B cell (primary cell): Measurements from ENCODE around the gene KRTAP10-1. TPM values are rescaled to one million over a fixed set of nuclear protein-coding genes. Genes with fewer than 3 reads are reported as not detected.
"Not testable (repeated sequence)": the region's sequence is repeated elsewhere in the genome, so short reads cannot be mapped to it uniquely, and the experiment has no call there.

ENCODE experiments used
- ATAC-seq: fragments of 200-7000 bp; cut with Tn5 transposase; one replicate; pipeline ENCODE4 v1.10.0; 2021; ENCODE audit warnings: low read depth, mild to moderate bottlenecking, moderate number of reproducible peaks, moderate library complexity
- CTCF ChIA-PET: fragments of 350-600 bp; sonication (Branson Sonifier 250); formaldehyde crosslinking; loops from one replicate; lab custom pipeline; 2021; ENCODE audit warnings: antibody characterized with exemption, inconsistent platforms; lab: Charles Lee
- POLR2A ChIA-PET: fragments of 350-600 bp; sonication (Branson Sonifier 250); formaldehyde crosslinking; loops from one replicate; lab custom pipeline; 2021; ENCODE audit warnings: antibody characterized with exemption; lab: Charles Lee
- DNase-seq: peaks from one replicate; pipeline ENCODE4 v3.0.0; 2013
- H2AFZ ChIP-seq: 2 replicates; pipeline ENCODE4 v1.6.1; 2012; ENCODE audit warnings: mild to moderate bottlenecking, low read depth, low read length; ENCODE audit not compliant: insufficient read depth, poor library complexity, severe bottlenecking
- H3K27ac ChIP-seq, 2 donors: 1 replicate in 1 of 2; 2 replicates in 1 of 2; pipeline ENCODE4 v1.5.1; 2012 to 2013; ENCODE audit warnings: low read length in 2 of 2, mild to moderate bottlenecking in 2 of 2, moderate library complexity in 1 of 2
- H3K27me3 ChIP-seq, 4 experiments: fragments of 200-600 bp in 1 of 4; sonication (generic) in 1 of 4; replicated peaks in 1 of 4; 1 replicate in 2 of 4; 2 replicates in 2 of 4; pipeline versions ENCODE4 v1.6.1 to v1.7.0; 2013 to 2016; ENCODE audit warnings: low read length in 3 of 4, mild to moderate bottlenecking in 2 of 4, mixed read lengths in 1 of 4, moderate library complexity in 1 of 4; ENCODE audit not compliant: insufficient read depth in 4 of 4, control insufficient read depth in 3 of 4; ENCODE audit errors: control extremely low read depth in 1 of 4
- H3K36me3 ChIP-seq, 2 experiments: replicated peaks in 1 of 2; 1 replicate in 1 of 2; 2 replicates in 1 of 2; pipeline versions ENCODE4 v1.6.1 to v1.7.1; 2013; ENCODE audit warnings: low read length in 1 of 2; ENCODE audit not compliant: insufficient read depth in 2 of 2, control insufficient read depth in 1 of 2; ENCODE audit errors: control extremely low read depth in 1 of 2, extremely low read depth in 1 of 2
- H3K4me1 ChIP-seq, 2 donors: fragments of 200-600 bp in 1 of 2; sonication (generic) in 1 of 2; 1 replicate in 1 of 2; 2 replicates in 1 of 2; pipeline versions ENCODE4 v1.5.1 to v1.6.1; 2013 to 2017; ENCODE audit warnings: low read length in 2 of 2; ENCODE audit not compliant: control insufficient read depth in 2 of 2, insufficient read depth in 2 of 2
- H3K4me2 ChIP-seq: replicated peaks from 2 replicates; pipeline ENCODE3; 2012; ENCODE audit warnings: mild to moderate bottlenecking, low read depth, low read length; ENCODE audit not compliant: poor library complexity, severe bottlenecking
- H3K4me3 ChIP-seq, 5 experiments: fragments of 200-600 bp in 1 of 5; sonication (generic) in 1 of 5; 1 replicate in 3 of 5; 2 replicates in 2 of 5; pipeline versions ENCODE4 v1.5.1 to v1.7.0; 2011 to 2016; ENCODE audit warnings: low read length in 4 of 5, mild to moderate bottlenecking in 4 of 5, low read depth in 2 of 5, control low read depth in 1 of 5, moderate library complexity in 1 of 5; ENCODE audit not compliant: insufficient read depth in 1 of 5; ENCODE audit errors: control extremely low read depth in 1 of 5, extremely low read depth in 1 of 5
- H3K79me2 ChIP-seq: fragments of 200-600 bp; sonication (generic); one replicate; pipeline ENCODE4 v1.6.0; 2016; ENCODE audit warnings: low read length; ENCODE audit not compliant: control insufficient read depth, insufficient read depth
- H3K9ac ChIP-seq: fragments of 200-600 bp; sonication (generic); 2 replicates; pipeline ENCODE4 v1.6.1; 2017; ENCODE audit warnings: mild to moderate bottlenecking, low read length, moderate library complexity
- H3K9me3 ChIP-seq, 3 donors: one replicate each; pipeline versions ENCODE4 v1.6.1 to v1.7.1; 2013; ENCODE audit warnings: low read length in 2 of 3; ENCODE audit not compliant: control insufficient read depth in 2 of 3, insufficient read depth in 1 of 3; ENCODE audit errors: control extremely low read depth in 1 of 3
- H4K20me1 ChIP-seq: 2 replicates; pipeline ENCODE4 v1.6.0; 2012; ENCODE audit warnings: mild to moderate bottlenecking, low read length; ENCODE audit not compliant: insufficient read depth, control insufficient read depth, poor library complexity, severe bottlenecking
- H3K27ac Mint-ChIP-seq: one replicate; pipeline ENCODE4 v1.8.0; 2021; ENCODE audit warnings: mixed read lengths
- H3K27me3 Mint-ChIP-seq: one replicate; pipeline ENCODE4 v1.8.0; 2021; ENCODE audit warnings: mixed read lengths
- H3K4me1 Mint-ChIP-seq: one replicate; pipeline ENCODE4 v1.8.0; 2021; ENCODE audit warnings: mixed read lengths
- H3K4me3 Mint-ChIP-seq: one replicate; pipeline ENCODE4 v1.8.0; 2021; ENCODE audit warnings: mixed read lengths
- H3K9me3 Mint-ChIP-seq: one replicate; pipeline ENCODE4 v1.8.0; 2022; ENCODE audit warnings: mixed read lengths; ENCODE audit not compliant: insufficient read depth
- CTCF ChIP-seq: fragments of 200-600 bp; IDR thresholded peaks from one replicate; pipeline ENCODE4 v1.8.0; 2022; ENCODE audit warnings: antibody characterized with exemption, mild to moderate bottlenecking
- EZH2 ChIP-seq: IDR thresholded peaks from 2 replicates; pipeline ENCODE4 v1.6.1; 2012; ENCODE audit warnings: borderline replicate concordance, low read depth, mild to moderate bottlenecking, moderate library complexity, low read length; ENCODE audit not compliant: insufficient read depth, poor library complexity, severe bottlenecking
- whole genome bisulfite sequencing: methylation state at CpG from one replicate; pipeline ENCODE4 v1.1.5; 2013; ENCODE audit warnings: missing lambda C conversion rate; ENCODE audit not compliant: insufficient coverage; 5-methylcytosine and 5-hydroxymethylcytosine counted together
- intact Hi-C: fragments of 100-400 bp; cut with micrococcal nuclease; formaldehyde crosslinking; loops from one replicate; pipeline ENCODE4 v1.10.0; 2022
- polyA plus RNA-seq: library from polyadenylated mRNA; depleted of rRNA; stranded (reverse); fragments of >200 nt; gene quantifications from 2 replicates; pipeline ENCODE4 v1.2.3, GENCODE V29; 2012
- total RNA-seq, 2 donors: library from RNA; stranded (reverse); fragments of 120-200 nt in 1 of 2; gene quantifications; 1 replicate in 1 of 2; 2 replicates in 1 of 2; pipeline versions ENCODE4 v1.2.3 to v1.2.4, GENCODE V29; 2013 to 2022

KRTAP10-1 gene
- total and polyA plus RNA-seq, 2 donors (not counting 1 experiment from before 2014, with no cell fraction given) = not detected

DNA sequence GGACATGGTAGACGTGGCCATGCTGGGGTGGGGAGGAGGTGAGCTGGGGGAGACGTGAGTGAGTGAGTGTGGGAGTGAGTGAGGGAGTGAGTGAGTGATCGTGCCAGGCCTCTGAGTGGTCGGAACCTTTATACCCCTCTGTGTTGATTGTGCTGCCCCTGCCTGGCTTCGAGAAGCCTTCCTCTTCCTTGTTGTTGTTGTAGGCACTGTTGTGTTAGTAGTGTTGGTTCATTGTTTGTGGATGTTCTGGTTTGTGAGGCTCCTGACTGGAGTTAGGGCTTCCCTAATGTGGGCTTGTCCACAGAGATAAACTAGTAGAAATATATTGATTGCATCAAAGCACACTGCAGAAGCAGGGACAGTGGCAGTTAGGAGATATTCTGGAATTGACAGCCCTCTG, 18.7 kb upstream of the KRTAP10-1 start, which contains the start of gene KRTAP10-3:
TSS of gene KRTAP10-3 (minus strand) at position 101 of the 400 bp plus-strand sequence. CDS start at position 21, 80 bp downstream.
- H3K27me3 ChIP-seq = peaks cover 0 to 13% (median 4%) of the 10 kb centered on the region in 4 experiments
- no peak within 1 kb of the TSS for H3K4me2 ChIP-seq
- H3K9me3 ChIP-seq = peaks cover 0 to 10% (median 4%) of the 10 kb centered on the region in 3 donors
- no peak within 1 kb of the TSS for H3K4me3 ChIP-seq
- no peaks in the 10 kb centered on the region for H3K36me3 ChIP-seq
- DNase-seq (no peak), ATAC-seq (no peak)
- intact Hi-C loops = no loop called here
- Mint-ChIP-seq H3K9me3 (peaks cover 9% of the 10 kb centered on the region), H3K27ac (no peak within 1 kb of the TSS), H3K4me1 (peaks cover 23% of the 10 kb centered on the region), H3K4me3 (no peak within 1 kb of the TSS), H3K27me3 (peaks cover 37% of the 10 kb centered on the region)
- H3K27ac ChIP-seq = no peak within 1 kb of the TSS
- TF ChIP-seq CTCF (no peak), EZH2 (no peak)
- H3K9ac ChIP-seq = no peak within 1 kb of the TSS
- no peaks in the 10 kb centered on the region for H4K20me1 ChIP-seq
- H3K4me1 ChIP-seq = peaks cover 0 to 11% of the 10 kb centered on the region in 2 donors
- ChIA-PET CTCF (no interaction called here), POLR2A (no interaction called here)
- 86% methylated on average over 5 of the region's 5 CpGs for WGBS
- no peak within 1 kb of the TSS for H2AFZ ChIP-seq
- no peaks in the 10 kb centered on the region for H3K79me2 ChIP-seq

DNA sequence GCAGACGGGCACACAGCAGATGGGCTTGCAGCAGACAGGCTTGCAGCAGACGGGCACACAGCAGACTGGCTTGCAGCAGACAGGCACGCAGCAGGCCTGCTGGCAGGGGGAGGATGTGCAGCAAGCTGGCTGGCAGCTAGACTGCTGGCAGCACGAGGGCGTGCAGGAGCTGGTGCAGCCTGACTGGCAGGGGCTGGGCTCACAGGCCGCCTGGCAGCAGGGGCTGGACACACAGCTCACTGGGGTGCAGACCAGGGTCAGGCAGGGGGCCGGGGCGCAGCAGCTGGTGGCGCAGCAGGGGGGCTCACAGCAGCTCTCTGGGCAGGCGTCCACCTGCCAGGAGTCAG, 18.3 kb upstream of the KRTAP10-1 start:
- H3K9me3 Mint-ChIP-seq, ATAC-seq, H3K79me2 ChIP-seq, DNase-seq, H3K9ac ChIP-seq, H3K4me3 Mint-ChIP-seq, H3K4me3 ChIP-seq, H3K36me3 ChIP-seq, H3K27ac Mint-ChIP-seq, H3K27ac ChIP-seq, intact Hi-C loops, H2AFZ ChIP-seq, H3K4me2 ChIP-seq, POLR2A ChIA-PET, H4K20me1 ChIP-seq: not testable (repeated sequence)
- Mint-ChIP-seq H3K4me1 (peaks cover 23% of the 10 kb centered on the region), H3K27me3 (peaks cover 41% of the 10 kb centered on the region)
- H3K9me3 ChIP-seq = peaks cover 0 to 10% (median 4%) of the 10 kb centered on the region in 3 donors
- H3K27me3 ChIP-seq = peaks cover 0 to 13% (median 4%) of the 10 kb centered on the region in 4 experiments
- WGBS = 86% methylated on average over 9 of the region's 10 CpGs
- H3K4me1 ChIP-seq = peaks cover 0 to 11% of the 10 kb centered on the region in 2 donors
- CTCF ChIA-PET = interaction anchor here (1.2 kb wide), 1 partner anchor 381 kb away, joined by 3 read pairs; the partner anchor contains the start of gene SLX9
